Kasumi-1 (cell line): Measurements from ENCODE around the gene GDPD2.
A peak's percentile ranks its signal among the peaks of the same experiment; 100 is the strongest.
"Not testable (repeated sequence)": the region's sequence is repeated elsewhere in the genome, so short reads cannot be mapped to it uniquely, and the experiment has no call there.

Source experiments
- DNase-seq, 2 experiments: peaks; one replicate each; lab custom pipeline; 2025; lab: John Stamatoyannopoulos, UW

GDPD2 gene, protein sequence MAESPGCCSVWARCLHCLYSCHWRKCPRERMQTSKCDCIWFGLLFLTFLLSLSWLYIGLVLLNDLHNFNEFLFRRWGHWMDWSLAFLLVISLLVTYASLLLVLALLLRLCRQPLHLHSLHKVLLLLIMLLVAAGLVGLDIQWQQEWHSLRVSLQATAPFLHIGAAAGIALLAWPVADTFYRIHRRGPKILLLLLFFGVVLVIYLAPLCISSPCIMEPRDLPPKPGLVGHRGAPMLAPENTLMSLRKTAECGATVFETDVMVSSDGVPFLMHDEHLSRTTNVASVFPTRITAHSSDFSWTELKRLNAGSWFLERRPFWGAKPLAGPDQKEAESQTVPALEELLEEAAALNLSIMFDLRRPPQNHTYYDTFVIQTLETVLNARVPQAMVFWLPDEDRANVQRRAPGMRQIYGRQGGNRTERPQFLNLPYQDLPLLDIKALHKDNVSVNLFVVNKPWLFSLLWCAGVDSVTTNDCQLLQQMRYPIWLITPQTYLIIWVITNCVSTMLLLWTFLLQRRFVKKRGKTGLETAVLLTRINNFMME

DNA sequence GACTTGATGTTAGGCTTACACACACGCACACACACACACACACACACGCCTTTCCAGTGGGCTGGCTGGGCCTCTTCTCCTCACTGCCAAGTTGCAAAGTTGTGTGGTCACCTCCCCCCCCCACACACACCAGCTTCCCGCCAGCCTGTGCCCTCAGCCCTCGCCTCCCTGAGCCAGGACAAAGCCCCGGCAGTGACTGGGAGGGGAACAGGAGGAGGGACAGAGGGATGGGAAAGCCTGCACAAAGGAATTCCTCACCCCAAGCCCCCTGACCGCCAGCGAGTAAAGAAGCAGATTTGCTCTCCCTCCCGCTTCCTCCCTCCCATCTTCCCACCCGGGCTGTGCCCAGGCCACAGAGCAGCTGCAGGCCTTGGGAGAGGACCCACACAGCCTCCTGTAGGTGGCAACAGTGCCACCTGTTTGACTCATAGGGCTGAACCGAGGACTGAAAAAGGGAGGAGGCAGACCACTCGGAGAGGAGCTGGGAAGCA is at the start of gene GDPD2:
GDPD2 (plus strand) TSS at position 464 of the 491 bp plus-strand sequence. CDS start 1,671 bp downstream, outside the sequence.
- no peak for DNase-seq

DNA sequence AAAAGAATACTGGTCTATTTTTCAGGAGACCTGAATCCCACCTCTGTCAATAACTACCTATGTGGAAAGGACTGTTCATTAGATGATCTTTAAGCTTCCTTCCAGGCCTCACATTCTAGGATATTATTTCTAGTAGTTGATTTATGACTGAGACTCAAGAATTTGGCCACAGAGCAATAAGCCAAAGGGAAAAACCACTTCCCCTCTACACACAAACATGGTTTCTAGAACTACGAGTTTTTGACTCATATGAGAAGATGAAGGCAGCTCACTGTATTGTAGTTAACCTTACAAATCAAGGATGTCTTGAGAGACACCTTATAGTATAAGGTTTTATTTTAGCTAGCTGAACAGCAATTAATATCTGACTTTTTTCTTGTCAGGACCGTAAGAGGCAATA is 36.9 kb upstream of the GDPD2 start:
- DNase-seq = no peak

DNA sequence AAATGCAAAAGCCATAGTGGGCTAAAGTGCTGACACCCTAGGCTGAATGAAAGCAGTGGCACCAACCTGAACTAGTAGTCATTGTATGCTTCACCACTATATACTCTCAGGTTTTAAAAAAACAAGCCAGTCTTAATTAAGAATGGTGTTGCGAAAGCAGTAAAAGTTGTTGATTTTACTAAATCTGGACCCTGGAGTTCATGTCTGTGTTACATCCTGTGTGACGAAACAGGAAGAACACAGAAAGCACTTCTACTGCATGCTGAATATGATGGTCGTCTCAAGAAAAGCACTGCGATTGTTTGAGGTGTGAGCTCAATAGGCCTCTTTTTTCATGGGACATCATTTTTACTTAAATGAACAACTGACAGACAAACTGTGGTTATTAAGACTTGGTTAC is 24.2 kb upstream of the GDPD2 start:
- DNase-seq = peak in 1 of 2 experiments; percentile 2

DNA sequence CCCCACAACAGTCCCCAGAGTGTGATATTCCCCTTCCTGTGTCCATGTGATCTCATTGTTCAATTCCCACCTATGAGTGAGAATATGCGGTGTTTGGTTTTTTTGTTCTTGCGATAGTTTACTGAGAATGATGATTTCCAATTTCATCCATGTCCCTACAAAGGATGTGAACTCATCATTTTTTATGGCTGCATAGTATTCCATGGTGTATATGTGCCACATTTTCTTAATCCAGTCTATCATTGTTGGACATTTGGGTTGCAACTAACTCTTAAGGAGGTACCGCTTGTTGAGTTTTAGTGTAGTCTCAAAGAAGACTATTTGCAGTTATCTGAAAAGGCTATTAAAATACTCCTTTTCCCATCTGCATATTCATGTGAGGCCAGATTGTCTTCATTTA is 22.9 kb upstream of the GDPD2 start:
- not testable (repeated sequence) for DNase-seq

DNA sequence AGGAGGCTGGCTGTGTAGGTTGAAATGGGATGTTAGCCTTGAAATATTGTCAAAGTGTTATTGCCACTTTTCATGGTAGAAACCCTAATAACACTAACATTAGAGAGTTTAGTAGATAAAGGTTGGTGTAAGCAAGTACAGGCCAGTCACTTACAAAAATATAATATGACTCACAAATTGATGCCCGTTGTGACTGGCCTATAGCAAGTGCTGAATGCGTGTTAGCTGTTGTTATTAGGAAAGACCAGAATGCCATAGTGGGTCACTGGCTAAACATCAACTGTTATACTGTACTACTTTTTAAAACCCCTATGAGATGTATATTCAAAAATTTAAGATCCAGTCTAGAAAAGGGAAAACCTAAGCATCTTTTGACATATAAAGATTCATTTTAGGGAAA is 20.4 kb upstream of the GDPD2 start:
- DNase-seq = no peak

DNA sequence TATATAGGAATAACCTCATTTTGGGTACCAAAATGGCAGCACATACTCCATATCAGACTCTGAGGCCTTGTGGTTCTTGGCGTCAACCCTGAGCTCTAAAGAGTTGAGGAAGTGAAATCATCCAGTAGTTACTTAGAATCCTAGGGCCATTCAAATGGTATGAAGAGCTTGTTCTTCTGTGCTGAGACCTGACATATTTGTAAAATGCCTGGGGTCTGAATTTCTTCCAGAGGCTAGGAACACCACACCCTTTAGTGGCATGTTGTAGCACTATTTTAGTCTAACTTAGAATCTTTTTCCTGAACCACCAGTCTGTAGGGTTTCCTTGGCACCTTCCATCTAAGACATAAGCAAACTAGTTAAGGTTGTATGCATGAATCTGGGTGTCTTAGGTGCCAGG is 18.1 kb upstream of the GDPD2 start:
- DNase-seq = no peak

DNA sequence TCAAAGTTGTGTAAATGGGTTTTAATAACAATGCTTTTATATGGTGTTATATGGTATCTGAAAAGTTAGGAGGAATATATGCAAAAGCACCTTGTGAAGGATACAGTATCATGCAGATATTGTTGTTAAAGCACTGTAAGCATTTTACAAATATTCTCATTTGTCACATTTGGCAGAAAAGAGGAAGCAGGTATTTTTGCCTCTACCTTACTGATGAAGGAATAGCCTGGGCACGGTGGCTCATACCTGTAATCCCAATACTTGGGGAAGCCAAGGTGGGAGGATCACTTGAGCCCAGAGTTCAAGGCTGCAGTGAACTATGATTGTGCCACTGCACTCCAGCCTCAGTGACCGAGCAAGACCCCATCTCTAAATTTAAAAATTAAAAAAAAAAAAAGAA is 12.2 kb upstream of the GDPD2 start:
- no peak for DNase-seq

DNA sequence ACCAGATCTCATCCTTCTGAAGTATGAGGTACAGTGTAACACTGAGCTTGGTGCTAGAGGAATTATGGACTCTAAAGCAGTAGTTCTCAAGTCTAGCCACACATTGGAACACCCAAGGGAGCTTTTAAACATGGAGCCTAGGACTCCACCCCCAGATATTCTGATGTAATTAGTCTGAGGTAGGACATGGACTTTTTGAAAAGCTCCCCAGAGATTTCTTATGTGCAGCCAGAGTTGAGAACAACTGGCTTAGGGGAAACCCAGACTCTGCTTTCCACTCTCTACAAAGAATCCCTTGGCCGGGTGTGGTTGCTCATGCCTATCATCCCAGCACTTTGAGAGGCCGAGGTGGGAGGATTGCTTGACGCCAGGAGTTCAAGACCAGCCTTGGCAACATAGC is 11.6 kb upstream of the GDPD2 start:
- no peak for DNase-seq

DNA sequence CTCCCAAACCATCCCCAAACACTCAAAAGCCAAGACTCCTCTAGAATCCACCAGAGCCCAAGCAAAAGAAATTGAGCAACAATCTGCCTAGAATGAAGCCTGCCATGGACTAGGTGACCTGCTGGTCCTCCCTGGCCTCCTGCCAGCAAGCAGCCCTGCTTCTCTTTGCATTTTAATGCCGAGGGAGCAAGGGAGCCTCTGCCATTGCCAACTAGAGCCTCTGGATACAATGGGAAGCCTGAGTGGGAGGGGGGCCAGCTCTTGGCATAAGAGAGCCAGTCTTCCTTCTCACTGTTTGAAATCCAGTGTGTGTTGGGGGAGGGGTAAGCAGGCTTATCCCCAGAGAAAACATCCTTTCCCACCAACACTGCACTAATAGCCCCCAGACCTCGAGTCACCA is 1.5 kb upstream of the GDPD2 start:
- no peak for DNase-seq

DNA sequence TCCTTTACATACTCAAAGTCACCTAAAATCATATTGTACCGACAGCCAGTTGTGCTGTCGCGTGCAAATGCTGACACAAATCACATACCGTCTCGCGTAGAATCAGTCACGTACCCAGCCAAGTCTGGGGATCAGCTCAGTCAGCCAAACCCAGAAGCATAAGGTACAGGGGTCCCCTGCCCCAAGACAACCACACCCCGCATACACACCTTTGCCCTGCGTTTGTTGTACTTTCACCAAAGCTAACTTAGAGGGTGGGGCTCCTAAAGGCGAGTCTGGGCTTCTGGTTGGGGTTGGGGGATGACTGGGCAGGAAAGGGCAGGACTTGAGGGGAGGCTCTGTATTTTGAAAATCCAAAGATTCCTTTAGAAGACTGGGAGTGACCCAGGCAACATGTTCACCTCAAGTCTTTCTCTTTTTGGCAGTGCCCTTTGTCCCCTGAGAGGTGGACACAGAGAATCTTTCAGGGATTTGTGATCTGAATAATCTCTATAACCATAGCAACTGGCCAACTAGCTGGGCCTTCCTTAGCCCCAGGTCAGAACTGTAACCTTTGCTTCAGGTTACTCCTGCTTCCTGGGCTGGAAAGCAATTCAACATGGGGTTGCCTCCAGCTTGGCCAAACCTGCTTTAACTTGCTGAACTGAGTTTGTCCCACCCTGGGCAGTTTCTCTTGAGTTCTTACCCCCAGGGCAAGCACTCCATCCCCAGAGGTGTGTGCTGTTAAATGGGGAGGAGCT is 992 bp downstream of the GDPD2 start:
- no peak for DNase-seq

DNA sequence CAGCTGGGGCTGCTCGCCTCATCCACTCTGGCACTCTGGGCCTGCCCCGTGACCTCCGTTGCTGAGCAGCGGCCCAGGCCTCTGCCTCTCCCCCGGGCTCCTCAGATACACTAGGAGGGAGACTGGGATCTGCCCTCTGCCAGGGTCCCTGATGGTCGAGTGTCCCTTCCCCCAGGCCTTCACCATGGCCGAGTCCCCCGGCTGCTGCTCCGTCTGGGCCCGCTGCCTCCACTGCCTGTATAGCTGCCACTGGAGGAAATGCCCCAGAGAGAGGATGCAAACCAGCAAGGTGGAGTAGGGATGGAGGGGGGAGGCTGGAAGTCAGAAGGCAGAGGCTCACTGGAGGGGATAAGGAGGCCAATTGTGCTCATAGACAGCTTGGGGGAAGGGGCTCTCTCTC is 1.7 kb downstream of the GDPD2 start:
- no peak for DNase-seq

DNA sequence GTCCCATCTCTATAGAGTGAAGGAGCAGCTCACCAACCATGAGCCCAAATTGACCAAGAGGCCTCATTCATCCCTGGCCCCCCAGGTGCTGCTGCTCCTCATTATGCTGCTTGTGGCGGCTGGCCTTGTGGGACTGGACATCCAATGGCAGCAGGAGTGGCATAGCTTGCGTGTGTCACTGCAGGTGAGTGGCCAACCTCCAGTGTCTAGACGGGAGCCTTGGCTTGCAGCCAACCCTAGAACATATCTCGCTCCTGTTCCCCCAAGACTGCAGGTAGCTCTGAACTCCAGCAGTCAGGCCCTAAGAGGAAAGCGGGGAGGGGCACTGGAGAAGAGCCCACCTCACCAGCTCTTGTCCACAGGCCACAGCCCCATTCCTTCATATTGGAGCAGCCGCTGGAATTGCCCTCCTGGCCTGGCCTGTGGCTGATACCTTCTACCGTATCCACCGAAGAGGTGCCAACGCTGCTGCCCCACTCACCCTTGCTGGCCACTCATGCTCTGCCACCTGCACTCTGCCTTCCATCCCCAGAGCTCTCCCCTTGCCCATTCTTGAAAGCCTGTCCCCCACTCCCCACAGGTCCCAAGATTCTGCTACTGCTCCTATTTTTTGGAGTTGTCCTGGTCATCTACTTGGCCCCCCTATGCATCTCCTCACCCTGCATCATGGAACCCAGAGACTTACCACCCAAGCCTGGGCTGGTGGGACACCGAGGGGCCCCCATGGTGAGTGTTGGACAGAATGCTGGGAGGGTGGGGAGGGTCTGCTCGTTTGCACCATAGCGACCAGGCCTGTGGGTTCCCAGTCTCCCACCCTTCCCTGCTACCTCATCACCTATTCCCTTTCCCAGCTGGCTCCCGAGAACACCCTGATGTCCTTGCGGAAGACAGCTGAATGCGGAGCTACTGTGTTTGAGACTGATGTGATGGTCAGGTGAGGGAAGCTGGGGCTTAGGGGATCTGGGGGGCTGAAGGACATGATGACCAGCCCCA is 3.5 kb downstream of the GDPD2 start:
- no peak for DNase-seq

DNA sequence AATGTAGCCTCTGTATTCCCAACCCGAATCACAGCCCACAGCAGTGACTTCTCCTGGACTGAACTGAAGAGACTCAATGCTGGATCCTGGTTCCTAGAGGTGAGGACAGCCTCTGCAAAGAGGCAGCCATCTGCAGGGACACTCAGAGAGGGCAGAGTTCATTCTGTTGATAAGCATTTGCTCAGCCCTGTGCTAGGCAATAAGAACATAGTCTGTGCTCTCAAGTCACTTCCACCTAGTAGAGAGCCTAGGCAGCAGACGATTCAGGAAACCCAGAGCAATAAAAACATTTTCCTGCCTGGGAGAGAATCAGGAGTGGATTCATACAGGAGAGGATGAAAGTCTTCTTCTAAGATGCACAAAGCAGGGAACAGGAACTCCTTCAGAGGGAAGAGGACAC is 4.3 kb downstream of the GDPD2 start:
- DNase-seq = no peak

DNA sequence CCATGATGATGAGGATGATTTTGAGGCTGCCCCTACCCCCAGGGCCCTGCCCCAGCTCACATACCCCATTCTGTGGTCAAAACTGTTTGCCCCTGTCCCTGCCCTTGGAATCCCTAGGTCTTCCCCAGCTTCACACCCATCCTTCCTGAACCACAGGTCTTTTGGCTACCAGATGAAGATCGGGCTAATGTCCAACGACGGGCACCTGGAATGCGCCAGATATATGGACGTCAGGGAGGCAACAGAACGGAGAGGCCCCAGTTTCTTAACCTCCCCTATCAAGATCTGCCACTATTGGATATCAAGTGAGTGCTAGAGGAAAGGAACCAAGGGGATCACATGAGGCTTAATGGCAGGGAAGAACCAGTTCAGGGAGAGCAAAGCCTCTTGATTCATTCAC is 6.6 kb downstream of the GDPD2 start:
- no peak for DNase-seq

DNA sequence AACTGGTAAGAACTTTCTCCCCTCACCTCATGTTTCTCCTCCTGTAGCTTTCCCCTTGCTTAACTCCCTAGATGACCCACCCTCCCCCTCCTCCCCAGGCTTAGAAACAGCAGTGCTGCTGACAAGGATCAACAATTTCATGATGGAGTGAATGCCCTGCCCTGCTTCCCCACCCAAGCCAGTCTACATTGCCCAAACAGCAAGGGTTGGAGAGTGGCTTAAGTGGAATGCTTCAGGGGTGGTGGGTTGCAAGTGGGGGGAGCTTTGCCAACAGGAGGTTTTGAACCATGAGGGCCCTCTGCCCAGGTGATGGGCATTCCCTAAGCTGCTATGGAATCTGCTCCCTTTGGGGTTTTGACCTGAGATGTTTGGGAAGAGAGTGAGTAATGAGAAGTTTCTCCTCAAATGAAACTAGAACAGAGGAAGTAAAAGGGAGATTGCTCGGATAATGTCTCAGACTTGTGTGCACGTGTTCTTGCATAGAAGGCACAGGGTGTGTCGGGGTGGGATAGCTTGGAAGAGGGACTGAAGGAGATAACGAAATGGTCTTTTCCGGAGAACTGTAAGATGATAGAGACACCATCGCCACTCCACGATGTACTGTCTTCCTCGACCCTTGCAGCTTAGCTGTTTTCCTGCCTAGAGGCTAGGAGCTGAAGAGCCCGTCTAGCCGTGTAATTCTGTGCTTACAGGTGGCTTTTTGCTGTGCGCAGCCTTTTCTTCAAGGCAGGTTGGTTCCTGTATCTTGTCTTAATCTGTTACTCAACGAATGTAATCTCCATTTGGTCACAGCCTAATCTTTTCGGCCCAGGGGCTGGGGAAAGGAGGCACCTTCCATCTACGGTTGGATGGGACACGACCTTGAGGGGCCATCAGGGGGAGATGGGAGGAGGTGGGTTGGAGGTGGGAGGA is 10.1 kb downstream of the GDPD2 start:
- DNase-seq = no peak

DNA sequence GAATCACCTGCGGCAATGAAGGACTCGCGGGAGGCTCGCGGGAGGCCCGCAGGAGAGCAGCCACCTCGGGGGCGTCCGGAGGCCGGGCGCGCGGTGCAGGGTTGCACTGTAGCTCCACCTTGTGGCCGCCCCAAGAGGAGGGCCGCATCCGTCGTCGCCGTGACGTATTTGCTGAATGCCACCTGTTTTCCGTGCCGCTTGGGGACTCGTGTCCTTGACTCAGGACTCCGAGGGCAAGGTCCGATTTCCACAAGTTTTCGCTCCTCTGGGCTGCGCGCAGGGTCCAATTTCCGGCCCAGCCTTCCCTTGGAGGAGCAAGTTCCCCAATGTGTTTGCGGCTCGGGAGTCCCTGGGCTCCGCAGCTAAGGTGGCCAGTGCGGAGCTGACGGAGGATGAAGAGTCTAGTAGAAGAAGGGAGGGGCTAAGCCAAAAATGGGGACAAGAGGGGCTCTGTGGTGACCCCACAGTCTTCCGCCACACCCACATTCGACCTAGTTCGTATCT is 10.8 kb downstream of the GDPD2 start:
- peak; percentile 47 to 55 for DNase-seq

DNA sequence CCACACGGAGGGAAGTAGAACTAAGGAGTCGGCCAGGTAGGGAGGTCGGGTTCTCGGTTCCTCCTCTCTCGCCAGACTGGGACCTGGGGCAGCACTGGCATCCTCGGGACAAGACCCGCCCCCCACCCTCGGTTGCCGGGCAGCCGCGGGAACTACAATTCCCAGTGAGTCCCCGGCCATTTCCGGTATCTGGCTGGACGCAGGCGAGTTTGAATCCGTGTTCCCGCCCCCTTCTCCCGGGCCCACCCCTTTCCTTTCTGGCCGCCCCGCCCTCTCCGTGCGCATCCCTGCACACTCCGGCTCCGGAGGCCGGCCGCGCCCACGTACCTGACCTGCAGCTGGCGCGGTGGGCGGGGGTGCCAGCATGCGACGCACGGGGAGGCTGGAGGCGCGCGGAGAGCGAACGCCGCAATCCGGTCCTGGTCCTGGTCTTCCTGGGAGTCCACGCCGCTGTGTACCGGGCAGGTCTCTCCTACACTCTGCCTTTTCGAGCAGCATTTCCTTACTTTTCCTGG is 11.3 kb downstream of the GDPD2 start:
- DNase-seq = peak; percentile 52 to 55

DNA sequence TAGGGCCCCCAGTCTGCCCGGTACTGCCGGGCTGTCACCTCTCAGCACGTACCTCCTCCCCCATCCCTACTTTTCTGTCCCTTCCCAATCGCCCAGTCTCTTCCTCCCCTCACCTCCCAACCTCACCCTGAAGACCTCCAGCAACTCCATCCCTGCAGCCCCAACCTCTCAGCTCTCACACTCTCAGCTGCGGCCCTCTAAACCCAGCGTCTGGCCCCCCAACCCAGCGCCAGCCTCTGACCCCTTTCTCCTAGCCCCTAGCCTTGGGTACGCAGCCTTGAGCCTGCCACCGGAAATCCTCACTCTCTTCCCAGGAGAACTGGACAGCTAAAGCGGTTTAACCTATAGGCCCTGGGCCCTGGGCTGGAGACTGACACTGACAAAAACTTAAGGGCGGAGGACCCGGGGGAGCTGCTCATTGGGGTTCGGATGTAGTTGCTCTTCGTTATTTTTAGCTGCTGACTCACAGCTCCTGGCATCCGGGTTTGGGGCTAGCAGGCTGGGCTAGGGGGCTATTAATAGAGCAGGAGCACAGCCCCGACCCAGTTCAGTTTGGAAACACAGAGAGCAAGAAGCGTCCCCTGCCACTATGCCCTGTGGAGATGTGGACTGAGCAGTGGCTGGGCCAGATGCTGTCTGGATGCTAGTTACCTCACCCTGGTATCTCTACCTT is 11.9 kb downstream of the GDPD2 start:
- peak; percentile 16 to 17 for DNase-seq

DNA sequence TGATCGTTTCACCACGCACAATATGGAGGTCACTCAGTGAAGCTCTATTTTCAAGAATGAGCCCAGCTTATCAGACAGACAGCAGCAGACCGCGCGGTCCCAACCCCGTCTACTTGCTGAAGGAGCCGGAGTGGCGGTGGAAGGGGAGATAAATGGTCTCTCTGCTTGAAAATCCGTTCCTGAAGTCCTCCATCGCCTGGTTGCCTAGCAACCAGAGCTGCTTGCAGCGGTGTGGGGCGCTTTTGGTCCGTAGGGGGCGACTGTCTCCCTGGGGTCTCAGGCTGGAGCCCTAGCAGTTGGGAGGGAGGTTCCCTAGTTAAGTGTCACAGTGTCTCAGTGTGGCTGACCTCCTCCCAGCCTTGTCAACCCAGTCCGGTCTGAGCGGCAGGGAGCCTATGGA is 13.2 kb downstream of the GDPD2 start:
- DNase-seq = no peak

DNA sequence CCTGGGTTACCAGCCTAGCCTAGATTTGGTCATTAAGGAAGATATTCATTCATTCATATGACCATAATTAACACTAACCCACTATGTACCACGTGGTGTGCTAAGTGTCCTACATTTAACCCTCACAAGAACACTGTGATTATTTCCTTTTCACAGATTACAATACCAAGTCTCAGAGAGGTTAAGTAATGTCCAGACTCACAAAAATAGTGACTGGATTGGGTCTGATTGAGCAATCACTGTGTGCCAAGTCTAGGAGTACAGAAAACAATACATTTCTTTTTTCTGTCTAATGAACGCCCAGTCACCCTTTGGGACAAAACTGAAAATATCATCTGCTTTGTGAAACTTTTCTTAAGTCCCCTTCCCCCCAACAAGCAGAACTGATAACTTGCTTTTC is 13.9 kb downstream of the GDPD2 start:
- DNase-seq = no peak
